Stomach (tissue), 9 donors: ENCODE results near the gene MATN1. TPM values are rescaled to one million over a fixed set of nuclear protein-coding genes. Genes with fewer than 3 reads are reported as not detected.

ENCODE experiments used
- DNase-seq, 2 donors: peaks; one replicate each; pipeline versions ENCODE4 v3.0.0 to v3.0.0-alpha.2; 2013 to 2019
- H3K27ac ChIP-seq, 5 donors: fragments of 200-600 bp in 4 of 5; sonication (generic) in 4 of 5; one replicate each; pipeline ENCODE4 v1.5.1; 2013 to 2019; ENCODE audit warnings: mild to moderate bottlenecking in 1 of 5, moderate library complexity in 1 of 5
- H3K27me3 ChIP-seq, 3 donors: fragments of 200-600 bp; sonication (generic); one replicate each; pipeline ENCODE4 v1.5.1; 2017 to 2019; ENCODE audit warnings: mixed run types in 1 of 3
- H3K36me3 ChIP-seq, 4 donors: fragments of 200-600 bp; sonication (generic); 1 replicate in 3 of 4; 2 replicates in 1 of 4; pipeline ENCODE4 v1.5.1; 2016 to 2019
- H3K4me1 ChIP-seq, 4 donors: fragments of 200-600 bp; sonication (generic); one replicate each; pipeline ENCODE4 v1.5.1; 2016 to 2019
- H3K4me3 ChIP-seq, 4 donors: fragments of 200-600 bp; sonication (generic) in 3 of 4; one replicate each; pipeline ENCODE4 v1.5.1; 2016 to 2019; ENCODE audit warnings: mild to moderate bottlenecking in 1 of 4
- H3K9me3 ChIP-seq, 4 donors: fragments of 200-600 bp; sonication (generic); one replicate each; pipeline ENCODE4 v1.5.1; 2016 to 2019
- CTCF ChIP-seq, 7 experiments: fragments of 450-650 bp in 4 of 7; fragments of 200-600 bp in 3 of 7; sonication (generic) in 3 of 7; IDR thresholded peaks; one replicate each; pipeline ENCODE4 v1.5.1; 2016 to 2019; ENCODE audit warnings: antibody characterized with exemption in 7 of 7, control low read depth in 2 of 7, mild to moderate bottlenecking in 1 of 7
- EP300 ChIP-seq: sonication (generic); formaldehyde crosslinking; IDR thresholded peaks from one replicate; pipeline ENCODE4 v1.6.1; 2017; ENCODE audit warnings: antibody characterized with exemption
- POLR2A ChIP-seq, 4 donors: fragments of 450-650 bp; IDR thresholded peaks; one replicate each; pipeline ENCODE4 v1.6.1; 2016; ENCODE audit warnings: antibody characterized with exemption in 4 of 4, control low read depth in 2 of 4, mild to moderate bottlenecking in 1 of 4, moderate library complexity in 1 of 4
- POLR2AphosphoS5 ChIP-seq, 3 donors: sonication (generic); formaldehyde crosslinking; IDR thresholded peaks; one replicate each; pipeline ENCODE4 v1.6.1; 2016; ENCODE audit warnings: antibody characterized with exemption in 3 of 3
- WGBS, 5 donors: extraction: QIAGEN DNeasy Blood & Tissue Kit in 3 of 5; methylation state at CpG; one replicate each; pipeline versions ENCODE4 v1.1.5 to v1.1.7; 2013 to 2018; 5-methylcytosine and 5-hydroxymethylcytosine counted together
- intact Hi-C: fragments of 100-400 bp; cut with DNase I; formaldehyde crosslinking; loops from one replicate; pipeline ENCODE4 v1.15.1; 2023; ENCODE audit warnings: low total_unique reads
- polyA plus RNA-seq, 3 donors: library from polyadenylated mRNA; stranded (reverse); fragments of 200-250 nt; gene quantifications; one replicate each; pipeline ENCODE4 v1.2.3, GENCODE V29; 2013
- total RNA-seq, 5 donors: library from RNA; depleted of rRNA; stranded (reverse); fragments of >200 nt; gene quantifications; one replicate each; pipeline versions ENCODE4 v1.1.0 to v1.2.3, GENCODE V29; 2014 to 2016
- donor health status: healthy with polysubstance abuse.
- donor health status: Bipolar disorder and iron deficiency.
- donor health status: healthy.

The MATN1 gene
- total and polyA plus RNA-seq, 8 donors = 1.7 TPM; not detected in 7

GRCh38 chr1:30749691-30750583, 26.6 kb upstream of the MATN1 start:
- intact Hi-C loops = no loop called here
- peaks cover 8 to 79% (median 22%) of the 10 kb centered on the region in 4 donors for H3K4me1 ChIP-seq
- peak overlapping the region in 4 of 5 donors; percentile 53 to 72 (median 56) for H3K27ac ChIP-seq
- H3K36me3 ChIP-seq = no peaks in the 10 kb centered on the region
- peak in 1 of 2 donors; percentile 53 for DNase-seq
- TF ChIP-seq POLR2A (IDR thresholded peaks at IDR 0.05) (no peak), POLR2AphosphoS5 (IDR thresholded peaks at IDR 0.05) (no peak)
- no peaks in the 10 kb centered on the region for H3K9me3 ChIP-seq
- no peak overlapping the region for H3K4me3 ChIP-seq
- H3K27me3 ChIP-seq = peaks cover 0 to 10% (median 0%) of the 10 kb centered on the region in 3 donors
- WGBS, 5 donors = 67 to 71% (median 68%) methylated on average over 23 of the region's 23 CpGs

GRCh38 chr1:30748699-30749401, 25.5 kb upstream of the MATN1 start:
- peak overlapping the region in 1 of 4 donors; percentile 3 for H3K4me3 ChIP-seq
- H3K27me3 ChIP-seq = no peaks in the 10 kb centered on the region
- H3K27ac ChIP-seq = peak overlapping the region in 4 of 5 donors; percentile 49 to 72 (median 56)
- no peaks in the 10 kb centered on the region for H3K36me3 ChIP-seq
- intact Hi-C loops = no loop called here
- 69 to 74% (median 72%) methylated on average over 16 of the region's 16 CpGs for WGBS, 5 donors
- no peak for DNase-seq
- TF ChIP-seq POLR2A (IDR thresholded peaks at IDR 0.05) = no peak
- no peak for TF ChIP-seq POLR2AphosphoS5 (IDR thresholded peaks at IDR 0.05)
- no peak for TF ChIP-seq EP300
- no peak for TF ChIP-seq CTCF (IDR thresholded peaks at IDR 0.05)
- peaks cover 8 to 88% (median 23%) of the 10 kb centered on the region in 4 donors for H3K4me1 ChIP-seq
- H3K9me3 ChIP-seq = no peaks in the 10 kb centered on the region

- Histone ChIP-seq H3K27ac (peak overlapping the region in 4 of 5 donors; percentile 13 to 72 (median 37)), H3K4me1 (peaks cover 8 to 92% (median 22%) of the 10 kb centered on the region in 4 donors)
- DNase-seq = no peak
Measured at GRCh38 chr1:30748098-30748698, 24.8 kb upstream of the MATN1 start.

More at GRCh38 chr1:30748098-30748698, 24.8 kb upstream of the MATN1 start:
- 49 to 56% (median 52%) methylated on average over 9 of the region's 9 CpGs for WGBS, 5 donors
- Histone ChIP-seq H3K27me3 (no peaks in the 10 kb centered on the region), H3K9me3 (no peaks in the 10 kb centered on the region), H3K36me3 (no peaks in the 10 kb centered on the region), H3K4me3 (peak overlapping the region in 1 of 4 donors; percentile 3)
- intact Hi-C loops = no loop called here
- TF ChIP-seq POLR2A (IDR thresholded peaks at IDR 0.05) (no peak), EP300 (no peak), CTCF (IDR thresholded peaks at IDR 0.05) (no peak), POLR2AphosphoS5 (IDR thresholded peaks at IDR 0.05) (no peak)
